NCI-H1092 (cell line): ENCODE measurements around the gene NELFE.
A peak's percentile ranks its signal among the peaks of the same experiment; 100 is the strongest.

Experiments
- DNase-seq: peaks from one replicate; lab custom pipeline; 2025; lab: John Stamatoyannopoulos, UW

Gene NELFE

DNA sequence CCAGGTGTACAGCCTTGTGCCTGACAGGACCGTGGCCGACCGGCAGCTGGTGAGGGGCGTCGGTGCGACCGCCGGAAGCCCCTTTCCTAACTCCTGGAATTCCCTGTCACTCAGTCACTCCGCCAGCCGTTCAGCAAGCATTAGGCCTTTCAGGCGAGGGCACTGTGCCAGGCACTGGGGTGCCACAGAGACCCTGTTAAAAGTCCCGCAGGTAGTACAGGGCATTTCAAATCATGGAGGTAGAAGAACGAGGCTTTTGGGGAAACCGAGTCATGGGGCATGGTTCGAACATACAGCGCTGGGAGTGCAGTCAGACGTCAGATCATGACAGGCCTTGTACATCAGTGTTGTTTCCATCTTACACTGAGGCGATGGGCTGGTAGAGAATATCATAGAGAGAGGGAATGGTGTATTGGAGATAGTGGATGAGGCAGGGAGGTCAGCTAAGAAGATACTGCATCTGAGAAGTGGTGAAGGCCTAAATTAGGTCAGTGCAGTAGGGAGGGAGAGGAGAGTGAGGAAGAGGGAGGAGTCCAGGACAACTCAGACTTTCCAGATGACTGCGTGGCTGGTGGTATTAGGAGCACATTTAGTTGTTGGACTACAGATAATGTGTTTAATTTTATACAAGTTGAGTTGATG is 14.1 kb upstream of the NELFE start:
- DNase-seq = no peak

DNA sequence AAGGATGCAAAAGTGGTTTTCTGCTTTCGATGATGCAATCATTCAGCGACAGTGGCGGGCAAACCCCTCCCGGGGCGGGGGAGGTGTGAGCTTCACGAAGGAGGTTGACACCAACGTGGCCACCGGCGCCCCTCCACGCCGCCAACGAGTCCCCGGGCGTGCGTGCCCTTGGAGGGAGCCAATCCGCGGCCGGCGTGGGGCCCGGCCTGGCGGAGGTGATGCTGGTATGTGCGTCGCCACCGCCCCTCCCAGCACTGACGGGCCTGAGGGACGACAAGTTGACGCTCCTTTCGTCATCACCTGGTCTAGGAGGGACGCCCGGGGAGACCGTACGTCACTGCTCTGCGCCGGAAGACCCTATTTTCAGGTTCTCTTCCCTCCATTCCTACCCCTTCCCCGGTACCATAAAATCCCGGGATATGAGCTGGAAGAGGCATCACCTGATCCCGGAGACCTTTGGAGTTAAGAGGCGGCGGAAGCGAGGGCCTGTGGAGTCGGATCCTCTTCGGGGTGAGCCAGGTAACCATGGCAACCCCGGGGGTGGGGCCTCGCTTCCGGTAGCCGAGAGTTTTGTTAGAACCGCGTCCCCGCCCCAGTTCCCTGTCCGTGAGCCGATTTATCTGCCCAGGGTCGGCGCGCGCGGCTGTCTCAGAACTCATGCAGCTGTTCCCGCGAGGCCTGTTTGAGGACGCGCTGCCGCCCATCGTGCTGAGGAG is 13.4 kb upstream of the NELFE start, which contains the start of gene DXO:
TSS of gene DXO (minus strand) at position 146 of the 716 bp plus-strand sequence. CDS start 463 bp downstream, outside the sequence.
- DNase-seq = peak; percentile 95

DNA sequence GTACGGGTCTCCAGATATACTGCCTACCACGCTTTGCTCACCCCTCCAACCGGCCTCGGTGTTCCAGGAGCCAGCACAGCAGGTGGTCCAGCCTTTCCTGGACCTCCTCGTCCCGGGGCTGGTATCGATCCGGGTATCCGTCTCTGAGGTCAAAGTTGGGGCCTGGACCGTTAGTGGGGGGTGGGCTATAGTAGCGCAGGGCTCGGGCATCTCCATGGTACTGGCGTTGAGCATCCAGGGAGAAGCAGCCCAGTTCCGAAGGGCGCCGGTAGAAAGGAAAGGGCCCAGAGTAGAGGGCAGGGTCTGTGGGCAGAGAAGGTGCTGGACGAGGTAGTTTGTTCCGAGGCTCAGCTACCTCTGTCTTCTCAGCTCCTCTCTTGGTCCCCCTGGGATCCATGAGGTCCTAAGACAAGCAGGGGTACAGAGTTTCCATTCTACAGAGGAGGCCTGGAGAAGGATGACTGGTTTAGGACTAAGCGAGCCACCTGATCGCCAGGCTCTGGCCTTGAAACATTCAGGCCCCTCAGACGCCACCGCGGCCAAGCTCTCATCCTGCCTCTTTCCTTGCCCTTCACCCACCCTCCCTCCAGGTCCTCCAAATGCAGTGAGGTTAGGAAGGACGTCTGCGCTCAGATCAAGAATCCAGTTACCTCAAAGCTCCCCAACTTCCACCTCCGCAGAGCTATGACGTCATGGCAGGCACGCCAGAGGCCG is 12.7 kb upstream of the NELFE start:
- no peak for DNase-seq

DNA sequence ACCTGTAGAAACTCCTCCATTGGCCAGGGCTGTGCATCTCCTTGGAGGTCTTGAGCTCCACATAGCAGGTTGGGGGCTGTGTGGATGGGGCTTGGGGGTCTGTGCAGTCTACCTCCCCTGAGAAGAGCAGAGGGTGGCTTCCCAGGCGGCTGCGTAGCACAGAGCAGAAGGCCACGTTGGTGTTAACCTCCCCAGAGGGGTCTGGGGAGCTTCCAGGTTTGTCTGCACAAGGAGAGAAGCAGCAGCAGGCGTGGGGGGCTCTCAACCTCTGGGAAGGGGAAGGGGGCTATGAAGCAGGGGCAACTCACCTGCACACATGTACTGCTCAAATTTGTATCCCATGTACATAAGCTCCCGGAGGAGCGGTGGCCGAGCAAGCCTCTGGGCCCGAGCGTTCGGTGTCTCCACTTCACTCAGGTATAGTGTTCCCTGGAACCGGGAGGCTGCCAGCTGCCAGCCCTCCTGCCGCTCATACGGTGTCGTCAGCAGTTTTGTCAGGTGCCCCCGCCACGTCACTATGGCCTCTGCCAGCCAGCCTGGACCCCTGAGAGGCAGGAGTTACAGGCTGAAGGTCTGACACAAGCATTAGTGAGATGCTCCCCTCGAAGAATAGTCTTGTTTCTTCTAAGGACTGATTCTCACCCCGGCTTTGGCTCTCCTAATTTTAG is 12.0 kb upstream of the NELFE start:
- no peak for DNase-seq

DNA sequence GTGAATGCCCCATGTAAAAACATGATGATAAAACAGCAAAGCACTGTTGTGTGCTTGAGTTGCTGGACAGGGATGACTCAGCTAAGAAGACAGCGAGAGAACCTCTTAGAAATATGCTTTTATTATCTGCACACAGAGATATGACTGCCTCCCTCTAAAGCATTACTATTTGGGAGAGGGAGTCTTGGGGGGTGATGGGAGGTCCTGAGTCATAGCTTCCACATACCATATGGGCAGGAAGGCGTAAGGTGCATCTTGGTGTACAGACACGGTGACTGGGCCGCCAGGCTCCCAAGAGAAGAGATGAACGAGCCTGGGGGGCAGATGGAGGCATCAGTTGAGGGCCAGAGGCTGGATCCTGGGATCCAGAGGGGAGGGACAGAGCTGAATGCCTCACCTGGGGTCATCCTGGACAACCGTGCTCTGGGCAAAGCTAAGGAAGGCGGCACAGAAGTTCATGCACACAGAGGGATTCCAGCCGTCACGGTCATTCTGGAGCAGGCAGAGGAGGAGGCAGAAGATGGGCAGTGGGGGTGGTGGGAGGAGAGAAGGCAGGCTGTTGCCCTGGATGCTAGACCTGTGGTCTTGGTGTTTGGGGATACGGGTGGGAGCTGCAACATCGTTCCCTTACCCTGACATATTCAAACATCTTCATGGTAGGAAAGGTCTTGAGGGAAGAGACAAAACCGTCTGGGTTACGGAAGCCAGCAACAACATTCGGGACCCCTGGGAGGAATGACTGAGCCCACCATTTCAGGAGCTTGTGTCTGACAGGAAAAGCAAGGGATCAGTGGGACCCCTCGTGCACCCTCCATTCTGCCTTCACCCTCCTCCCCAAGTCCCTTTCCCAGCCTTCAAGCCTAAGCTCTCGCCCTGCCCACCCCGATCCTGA is 11.2 kb upstream of the NELFE start:
- no peak for DNase-seq

DNA sequence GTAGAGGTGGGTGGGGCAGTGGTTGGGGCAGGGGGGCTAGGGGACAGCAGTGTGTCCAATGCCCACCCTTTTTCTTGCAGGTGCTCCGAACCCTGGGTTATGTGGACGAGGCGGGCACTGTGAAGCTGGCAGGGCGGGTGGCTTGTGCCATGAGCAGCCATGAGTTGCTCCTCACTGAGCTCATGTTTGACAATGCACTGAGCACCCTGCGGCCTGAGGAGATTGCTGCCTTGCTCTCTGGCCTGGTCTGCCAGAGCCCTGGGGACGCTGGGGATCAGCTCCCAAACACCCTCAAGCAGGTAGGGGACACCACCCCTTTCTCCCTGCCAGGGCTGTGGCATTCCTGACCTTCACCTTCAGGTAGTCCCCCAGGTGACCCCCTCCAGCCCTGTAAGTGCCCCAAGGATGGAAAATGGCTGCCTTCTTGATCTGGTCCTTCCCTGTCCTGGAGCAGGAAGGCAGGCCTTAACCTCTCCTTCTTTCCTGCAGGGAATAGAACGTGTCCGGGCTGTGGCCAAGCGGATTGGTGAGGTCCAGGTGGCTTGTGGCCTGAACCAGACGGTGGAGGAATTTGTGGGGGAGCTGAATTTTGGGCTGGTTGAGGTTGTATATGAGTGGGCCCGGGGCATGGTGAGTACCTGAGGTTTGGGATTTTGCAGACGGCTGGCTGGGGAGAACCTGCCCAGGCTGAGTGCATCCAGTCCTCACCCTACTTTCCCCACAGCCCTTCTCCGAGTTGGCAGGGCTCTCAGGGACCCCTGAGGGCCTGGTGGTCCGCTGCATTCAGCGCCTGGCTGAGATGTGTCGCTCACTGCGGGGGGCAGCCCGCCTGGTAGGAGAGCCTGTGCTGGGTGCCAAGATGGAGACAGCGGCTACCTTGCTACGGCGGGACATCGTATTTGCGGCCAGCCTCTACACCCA is 10.3 kb upstream of the NELFE start:
- DNase-seq = no peak

DNA sequence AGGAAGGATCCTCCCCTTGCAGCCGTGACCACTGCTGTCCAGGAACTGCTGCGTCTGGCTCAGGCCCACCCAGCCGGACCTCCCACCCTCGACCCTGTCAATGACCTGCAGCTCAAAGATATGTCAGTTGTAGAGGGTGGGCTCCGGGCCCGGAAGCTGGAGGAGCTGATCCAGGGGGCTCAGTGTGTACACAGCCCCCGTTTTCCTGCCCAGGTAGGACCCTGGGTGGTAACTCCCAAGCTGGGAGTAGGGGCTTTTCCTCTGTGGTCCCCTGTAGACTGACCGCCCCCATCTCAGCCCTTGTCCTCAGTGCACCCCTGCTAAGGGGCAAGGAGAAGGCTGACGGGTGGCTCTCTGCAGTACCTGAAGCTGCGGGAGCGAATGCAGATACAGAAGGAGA is 9.6 kb upstream of the NELFE start:
- no peak for DNase-seq

DNA sequence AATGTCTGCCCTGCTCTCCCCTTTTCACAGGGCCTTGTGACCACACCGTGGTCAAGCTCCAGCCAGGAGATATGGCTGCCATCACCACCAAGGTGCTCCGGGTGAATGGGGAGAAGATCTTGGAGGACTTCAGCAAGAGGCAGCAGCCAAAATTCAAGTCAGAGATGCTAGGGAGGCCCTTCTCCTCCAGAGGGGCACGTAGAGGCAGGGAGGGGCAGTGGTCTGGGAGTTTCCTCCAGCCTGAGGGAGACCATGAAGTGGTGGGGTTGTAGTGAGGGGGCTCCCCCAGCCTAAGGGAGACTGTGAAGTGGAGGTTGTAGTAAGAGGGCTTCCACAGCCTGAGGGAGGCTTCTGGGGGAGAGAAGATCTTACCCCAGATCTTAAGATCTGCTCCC is 9.2 kb upstream of the NELFE start:
- DNase-seq = no peak

DNA sequence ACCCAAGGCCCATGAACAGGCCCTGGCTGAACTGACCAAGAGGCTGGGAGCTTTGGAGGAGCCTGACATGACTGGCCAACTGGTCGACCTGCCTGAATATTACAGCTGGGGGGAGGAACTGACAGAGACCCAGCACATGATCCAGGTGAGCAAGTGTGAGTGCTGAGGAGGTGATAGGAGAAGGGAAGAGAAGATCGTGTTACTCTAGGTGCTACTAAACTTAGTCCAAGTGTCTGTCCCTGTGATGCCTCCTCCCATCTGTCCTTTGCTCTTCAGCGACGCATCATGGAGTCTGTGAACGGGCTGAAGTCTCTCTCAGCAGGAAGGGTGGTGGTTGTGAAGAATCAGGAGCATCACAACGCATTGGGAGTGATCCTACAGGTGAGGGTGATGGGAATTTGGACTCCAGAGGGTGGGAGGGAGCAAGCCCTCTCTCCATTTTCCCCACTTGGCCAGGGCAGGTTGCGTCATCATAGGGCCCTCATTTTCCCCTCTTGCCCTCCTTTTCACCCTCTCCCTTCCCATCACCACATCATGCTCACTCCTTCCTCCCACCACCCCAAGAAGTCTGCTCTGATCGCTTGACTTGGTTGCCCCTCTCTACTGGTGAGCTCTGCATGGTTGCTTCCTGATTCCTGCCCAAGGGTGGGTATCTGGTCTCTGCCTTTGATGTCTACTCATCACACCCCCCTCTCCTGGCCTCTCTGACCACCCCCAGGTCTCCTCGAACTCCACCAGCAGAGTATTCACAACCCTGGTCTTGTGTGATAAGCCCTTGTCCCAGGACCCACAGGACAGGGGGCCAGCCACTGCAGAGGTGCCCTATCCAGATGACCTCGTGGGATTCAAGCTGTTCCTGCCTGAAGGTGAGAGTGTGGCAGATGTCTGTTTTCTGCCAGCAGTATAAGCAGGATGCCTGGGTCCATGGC is 8.5 kb upstream of the NELFE start:
- DNase-seq = no peak

DNA sequence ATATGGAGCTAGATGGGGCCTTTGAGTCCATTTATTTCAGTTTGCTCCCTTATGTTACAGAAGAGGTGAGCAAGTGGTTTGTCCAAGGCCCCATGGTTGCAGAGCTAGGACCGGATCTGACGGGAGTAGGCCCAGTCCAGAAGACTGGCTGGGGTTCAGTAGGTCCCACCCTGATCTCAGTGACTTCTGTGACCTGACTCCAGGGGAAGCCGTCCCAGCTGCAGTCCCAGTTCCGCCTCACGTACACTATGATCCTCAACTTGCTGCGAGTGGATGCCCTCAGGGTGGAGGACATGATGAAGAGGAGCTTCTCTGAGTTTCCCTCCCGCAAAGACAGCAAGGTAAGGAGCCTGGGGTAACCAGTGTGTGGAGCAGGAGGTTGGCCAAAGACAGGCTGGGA is 7.7 kb upstream of the NELFE start:
- no peak for DNase-seq

DNA sequence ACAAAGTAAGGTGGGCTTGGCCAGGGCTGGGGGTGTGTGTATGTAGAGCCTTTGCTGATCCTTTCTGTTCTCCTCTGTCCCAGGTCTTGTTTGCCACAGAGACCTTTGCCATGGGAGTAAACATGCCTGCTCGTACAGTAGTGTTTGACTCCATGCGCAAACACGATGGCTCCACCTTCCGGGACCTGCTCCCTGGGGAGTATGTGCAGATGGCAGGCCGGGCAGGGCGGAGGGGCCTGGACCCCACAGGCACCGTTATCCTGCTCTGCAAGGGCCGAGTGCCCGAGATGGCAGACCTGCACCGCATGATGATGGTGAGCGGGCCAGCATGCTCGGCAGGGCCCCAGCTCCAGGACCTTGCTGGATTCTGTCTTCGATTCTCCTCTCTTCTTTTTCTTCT is 6.9 kb upstream of the NELFE start:
- no peak for DNase-seq

DNA sequence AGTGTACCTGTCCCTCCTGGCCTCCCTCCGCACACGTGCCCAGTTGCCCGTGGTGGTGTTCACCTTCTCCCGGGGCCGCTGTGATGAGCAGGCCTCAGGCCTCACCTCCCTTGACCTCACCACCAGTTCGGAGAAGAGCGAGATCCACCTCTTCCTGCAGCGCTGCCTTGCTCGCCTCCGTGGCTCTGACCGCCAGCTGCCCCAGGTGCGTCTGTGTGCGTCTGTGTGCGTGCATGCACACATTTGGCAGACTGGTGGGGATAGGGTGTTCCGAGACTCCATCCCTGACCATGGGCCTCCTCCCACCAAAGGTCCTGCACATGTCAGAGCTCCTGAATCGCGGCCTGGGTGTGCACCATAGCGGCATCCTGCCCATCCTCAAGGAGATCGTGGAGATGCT is 5.2 kb upstream of the NELFE start:
- DNase-seq = no peak

DNA sequence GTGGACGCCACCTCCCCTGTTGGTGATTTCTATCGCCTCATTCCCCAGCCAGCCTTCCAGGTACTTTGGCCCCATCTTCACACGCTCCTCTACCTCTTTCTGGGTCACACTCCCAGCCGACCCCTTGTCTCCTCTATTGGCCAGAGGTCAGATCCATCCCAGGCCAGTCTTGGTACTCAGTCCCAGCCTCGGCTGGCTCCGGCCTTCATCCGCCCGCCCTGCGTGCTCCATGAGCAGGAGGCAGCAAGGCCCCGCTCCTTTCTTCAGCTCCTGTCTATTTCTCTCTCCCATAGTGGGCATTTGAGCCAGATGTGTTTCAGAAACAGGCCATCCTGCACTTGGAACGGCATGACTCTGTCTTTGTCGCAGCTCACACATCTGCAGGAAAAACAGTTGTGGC is 2.8 kb upstream of the NELFE start:
- DNase-seq = no peak

DNA sequence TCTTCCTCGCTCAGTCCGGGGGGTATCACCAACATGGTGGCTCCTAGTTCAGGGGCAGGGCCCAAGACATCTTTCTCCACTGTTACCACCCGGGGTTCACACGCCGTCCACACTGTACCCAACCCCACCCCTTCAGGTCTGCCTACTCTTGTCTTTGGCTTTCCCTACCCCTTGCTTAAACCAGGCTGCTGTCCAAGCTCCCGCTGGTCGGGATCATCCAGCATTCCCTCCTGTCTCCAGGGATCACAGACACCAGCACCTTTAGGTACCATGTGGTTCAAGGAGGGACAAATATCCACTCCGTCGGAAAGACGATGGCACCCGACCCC is 395 bp downstream of the NELFE start:
- DNase-seq = no peak

DNA sequence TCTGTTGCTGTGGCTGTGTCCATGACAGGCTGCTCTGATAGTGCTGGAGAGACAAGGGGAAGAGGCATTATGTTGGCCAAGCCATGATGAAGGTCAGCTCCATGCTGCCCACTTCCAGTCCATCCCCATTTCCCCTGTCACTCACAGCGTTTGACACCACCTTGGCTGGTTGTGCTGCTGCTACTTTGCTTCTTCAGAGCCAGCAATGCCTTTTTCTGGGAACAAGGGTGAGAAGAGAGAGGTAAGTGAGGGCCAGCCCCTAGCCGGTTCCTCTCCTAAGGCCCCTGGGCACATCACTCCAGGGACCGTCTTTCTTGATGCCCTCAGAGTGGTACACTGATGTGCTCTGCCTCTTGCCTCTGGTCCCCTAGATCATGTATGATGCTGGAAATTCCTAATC is 2.0 kb downstream of the NELFE start:
- DNase-seq = no peak

DNA sequence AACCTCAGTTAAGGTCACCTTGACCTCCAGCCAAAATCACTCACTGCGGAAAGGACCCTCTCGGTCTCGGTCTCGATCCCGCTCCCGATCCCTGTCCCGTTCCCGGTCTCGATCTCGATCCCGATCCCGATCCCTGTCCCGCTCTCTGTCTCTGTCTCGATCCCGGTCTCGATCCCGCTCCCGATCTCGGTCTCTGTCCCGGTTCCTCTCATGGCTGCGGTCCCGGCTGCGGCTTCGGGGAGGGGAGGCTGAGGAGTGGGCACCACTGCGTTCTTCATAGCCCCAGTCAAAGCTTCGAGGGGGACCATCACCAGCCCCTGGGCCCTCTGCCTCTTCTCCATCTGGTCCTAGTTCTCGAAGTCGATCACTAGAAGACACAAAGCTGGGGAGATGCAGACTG is 4.3 kb downstream of the NELFE start:
- DNase-seq = no peak

DNA sequence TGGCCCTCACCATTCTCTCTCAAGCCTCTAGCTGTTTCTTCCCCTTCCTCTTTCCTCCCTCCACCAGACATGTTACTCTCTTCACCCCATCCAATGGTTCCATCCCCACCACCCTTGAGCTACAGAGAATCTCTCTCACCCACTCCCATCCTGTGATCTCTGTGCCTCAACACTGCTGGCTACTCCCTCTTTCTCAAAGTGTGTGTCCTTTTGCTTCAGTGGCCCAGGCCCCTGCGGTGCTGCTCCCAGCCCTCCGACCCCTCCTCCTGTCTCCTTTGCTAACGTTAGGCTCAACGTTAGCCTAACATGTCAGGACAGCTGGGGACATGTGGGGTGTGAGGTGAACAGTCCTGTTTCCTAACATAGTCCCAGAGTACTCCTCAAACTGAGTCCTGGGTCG is 5.9 kb downstream of the NELFE start:
- no peak for DNase-seq

DNA sequence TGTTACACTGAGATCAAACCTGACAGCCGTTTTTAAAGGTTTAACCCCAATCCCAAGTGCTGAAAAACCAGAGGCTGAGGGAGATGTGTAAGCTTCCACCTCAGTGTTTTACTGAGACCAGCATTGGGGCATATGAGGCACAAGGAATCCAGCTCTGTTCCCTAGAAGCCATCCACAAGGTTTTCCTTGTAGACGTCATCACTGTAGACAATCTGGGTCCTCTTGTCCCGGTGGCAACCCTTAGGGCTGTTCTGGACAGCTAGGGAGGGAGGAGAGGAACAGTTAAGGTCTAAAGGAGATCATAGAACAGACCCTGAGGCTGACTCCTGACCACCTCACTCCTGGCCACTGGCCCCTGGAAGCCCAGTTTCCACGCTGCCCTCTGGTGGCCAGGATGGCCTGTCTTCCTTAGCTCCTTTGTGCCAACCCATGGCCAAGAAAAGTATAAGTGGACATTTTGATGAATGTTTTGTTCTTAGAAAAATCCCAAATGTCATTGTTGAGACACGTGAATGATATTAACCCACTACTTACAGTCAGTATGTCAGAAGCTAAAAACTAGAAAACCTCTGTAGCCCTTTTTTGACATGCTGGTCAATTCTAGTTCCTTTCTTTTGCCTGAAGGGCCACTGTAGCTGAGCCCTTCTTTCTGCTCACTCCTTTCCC is 6.5 kb downstream of the NELFE start:
- peak; percentile 6 for DNase-seq

DNA sequence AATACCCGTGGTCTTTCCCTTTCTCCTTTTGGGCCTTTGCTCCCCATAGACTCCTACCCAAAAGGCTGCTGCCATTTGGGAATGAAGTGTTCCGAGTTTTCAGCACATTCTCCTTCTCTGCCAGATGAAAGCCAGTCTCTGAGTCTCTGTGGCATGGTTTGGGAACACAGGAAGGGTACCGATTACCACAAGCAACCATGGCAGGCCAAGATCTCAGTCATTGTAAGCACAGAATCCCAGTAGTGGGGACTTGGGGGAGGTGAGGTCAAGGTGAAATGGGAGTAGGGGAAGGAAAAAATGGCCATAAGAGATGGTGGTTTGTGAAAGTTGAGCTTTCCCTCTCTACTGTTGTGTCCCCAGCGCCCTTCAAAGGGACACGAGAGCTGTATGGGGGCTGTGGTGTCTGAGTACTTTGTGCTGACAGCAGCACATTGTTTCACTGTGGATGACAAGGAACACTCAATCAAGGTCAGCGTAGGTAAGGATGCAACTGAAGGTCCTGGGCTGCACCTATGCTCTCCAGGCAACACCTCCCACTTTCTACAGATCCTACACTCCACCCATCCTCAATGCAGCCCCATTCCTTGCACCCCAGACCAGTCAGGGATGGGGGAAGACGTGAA is 8.7 kb downstream of the NELFE start:
- no peak for DNase-seq
